NB4 (cell line): ENCODE data around the gene CDH2.

Experiments
- MAX ChIP-seq: IDR thresholded peaks from 2 replicates; pipeline ENCODE4 v1.6.1; 2011; ENCODE audit warnings: low read depth, low read length
- POLR2A ChIP-seq: IDR thresholded peaks from 2 replicates; pipeline ENCODE4 v1.6.1; 2011; ENCODE audit warnings: mild to moderate bottlenecking; ENCODE audit not compliant: insufficient read length; ENCODE audit errors: extremely low read depth
- TF ChIP-seq, protein P1 (sequence below): IDR thresholded peaks from one replicate; pipeline ENCODE4 v1.5.1; 2012; ENCODE audit warnings: low read depth, low read length

- TF ChIP-seq, protein P1, sequence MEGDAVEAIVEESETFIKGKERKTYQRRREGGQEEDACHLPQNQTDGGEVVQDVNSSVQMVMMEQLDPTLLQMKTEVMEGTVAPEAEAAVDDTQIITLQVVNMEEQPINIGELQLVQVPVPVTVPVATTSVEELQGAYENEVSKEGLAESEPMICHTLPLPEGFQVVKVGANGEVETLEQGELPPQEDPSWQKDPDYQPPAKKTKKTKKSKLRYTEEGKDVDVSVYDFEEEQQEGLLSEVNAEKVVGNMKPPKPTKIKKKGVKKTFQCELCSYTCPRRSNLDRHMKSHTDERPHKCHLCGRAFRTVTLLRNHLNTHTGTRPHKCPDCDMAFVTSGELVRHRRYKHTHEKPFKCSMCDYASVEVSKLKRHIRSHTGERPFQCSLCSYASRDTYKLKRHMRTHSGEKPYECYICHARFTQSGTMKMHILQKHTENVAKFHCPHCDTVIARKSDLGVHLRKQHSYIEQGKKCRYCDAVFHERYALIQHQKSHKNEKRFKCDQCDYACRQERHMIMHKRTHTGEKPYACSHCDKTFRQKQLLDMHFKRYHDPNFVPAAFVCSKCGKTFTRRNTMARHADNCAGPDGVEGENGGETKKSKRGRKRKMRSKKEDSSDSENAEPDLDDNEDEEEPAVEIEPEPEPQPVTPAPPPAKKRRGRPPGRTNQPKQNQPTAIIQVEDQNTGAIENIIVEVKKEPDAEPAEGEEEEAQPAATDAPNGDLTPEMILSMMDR, result no peak
- no peak for TF ChIP-seq POLR2A
- TF ChIP-seq MAX, result no peak
These were observed 64.9 kb downstream of the CDH2 start for GRCh38 chr18:28112056-28112470.
